ENCODE data around the gene CLPTM1L.
"Not testable (repeated sequence)": the region's sequence is repeated elsewhere in the genome, so short reads cannot be mapped to it uniquely, and the experiment has no call there.

The CLPTM1L gene

DNA sequence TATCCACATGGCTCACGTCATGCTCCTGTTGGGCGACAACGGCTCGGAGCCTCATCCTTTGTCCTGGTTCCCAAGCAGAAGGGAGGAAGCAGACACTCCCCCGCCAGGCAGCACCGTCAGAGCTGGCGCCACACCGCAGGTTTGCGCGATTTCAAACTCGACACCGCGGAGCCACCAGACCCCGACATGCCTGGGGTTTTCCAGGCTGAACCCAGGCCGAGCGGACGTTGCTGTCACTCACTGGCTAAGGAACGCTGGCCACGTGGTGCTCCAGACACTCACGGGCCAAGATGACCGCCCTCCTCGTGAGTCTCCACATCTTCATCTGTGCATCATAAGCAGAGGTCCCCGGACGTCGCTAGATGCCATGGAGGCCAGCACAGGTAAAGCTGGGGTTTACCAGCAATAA, 59.0 kb downstream of the CLPTM1L start:
- DNase-seq (ENCODE audit: low spot score), result no peak
- Histone ChIP-seq H3K18ac (ENCODE audit: low read length) (no peak overlapping the region), H3K14ac (ENCODE audit: low read length) (no peak overlapping the region)

DNA sequence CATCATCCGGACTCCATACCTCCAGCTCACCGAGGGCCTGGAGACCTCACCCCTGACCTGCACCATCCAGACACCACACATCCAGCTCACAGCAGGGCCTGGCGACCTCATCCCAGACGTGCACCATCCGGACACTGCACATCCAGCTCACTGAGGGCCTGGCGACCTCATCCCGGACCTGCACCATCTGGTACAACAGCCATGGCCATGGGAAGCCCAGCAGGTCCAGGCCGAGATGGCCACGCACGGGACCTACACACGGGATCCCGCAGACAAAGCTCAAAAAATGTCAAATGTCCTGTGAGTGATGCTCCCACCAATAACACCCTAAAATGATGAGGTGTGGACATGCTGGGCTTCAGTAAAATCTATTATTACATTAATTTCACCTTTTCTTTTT, 59.8 kb downstream of the CLPTM1L start:
- no peak overlapping the region for H2BK12ac ChIP-seq (ENCODE audit: low read length)
- H3K4me2 ChIP-seq (ENCODE audit: insufficient read depth, low read length, poor library complexity, severe bottlenecking), result no peak overlapping the region
- H3K9me3 ChIP-seq (replicated peaks in 1 of 2; ENCODE audit: control insufficient read depth in 2 of 2, insufficient read depth in 1 of 2, low read depth in 1 of 2, low read length in 2 of 2), result peaks cover 0 to 4% of the 10 kb centered on the region in 2 donors
- H3K4me1 ChIP-seq (ENCODE audit: control insufficient read depth in 2 of 2, insufficient read depth in 1 of 2, low read depth in 1 of 2, low read length in 2 of 2), result no peaks in the 10 kb centered on the region
- peaks cover 0 to 6% of the 10 kb centered on the region in 2 donors for H3K36me3 ChIP-seq (replicated peaks in 1 of 2; ENCODE audit: control insufficient read depth in 2 of 2, insufficient read depth in 2 of 2, low read length in 2 of 2)
- no peak overlapping the region for H2BK15ac ChIP-seq (ENCODE audit: low read length)
- H3K4me3 ChIP-seq (ENCODE audit: low read length in 2 of 2), result no peak overlapping the region
- H2BK5ac ChIP-seq (ENCODE audit: low read length), result no peak overlapping the region
- no peak overlapping the region for H3K18ac ChIP-seq (ENCODE audit: low read length)
- H3K79me1 ChIP-seq (ENCODE audit: low read depth, low read length), result peaks cover 10% of the 10 kb centered on the region
- no peak overlapping the region for H3K14ac ChIP-seq (ENCODE audit: low read length)
- WGBS, 2 donors (ENCODE audit: extremely low coverage in 2 of 2, insufficient read length in 2 of 2, insufficient replicate concordance in 1 of 2), result no CpG with 5 or more reads among the region's 12 CpGs
- DNase-seq (ENCODE audit: low spot score), result no peak
- no peak overlapping the region for H4K91ac ChIP-seq (ENCODE audit: low read depth, low read length, poor library complexity)
- H3K27ac ChIP-seq (replicated peaks; ENCODE audit: low read length), result no peak overlapping the region
- H3K27me3 ChIP-seq (ENCODE audit: control insufficient read depth in 3 of 3, insufficient read depth in 3 of 3, low read depth in 1 of 3, low read length in 3 of 3), result peaks cover 0 to 3% (median 0%) of the 10 kb centered on the region in 3 experiments
- H3K4ac ChIP-seq (ENCODE audit: low read length), result no peak overlapping the region
- H2AFZ ChIP-seq (ENCODE audit: low read length), result no peak overlapping the region
- H3K23ac ChIP-seq (ENCODE audit: low read depth, low read length, poor library complexity), result peak overlapping the region; percentile 73
- no peak overlapping the region for H4K8ac ChIP-seq (ENCODE audit: low read depth, low read length)
- H2AK5ac ChIP-seq (ENCODE audit: low read depth, low read length), result no peak overlapping the region
- no peak overlapping the region for H2BK120ac ChIP-seq (ENCODE audit: low read depth, low read length)
- peak overlapping the region; percentile 60 for H3K9ac ChIP-seq (ENCODE audit: low read depth, low read length, poor library complexity)

More for the DNA sequence above, 59.0 kb downstream of the CLPTM1L start:
- no peak overlapping the region for H2BK15ac ChIP-seq (ENCODE audit: low read length)
- peaks cover 0 to 4% of the 10 kb centered on the region in 2 donors for H3K9me3 ChIP-seq (replicated peaks in 1 of 2; ENCODE audit: control insufficient read depth in 2 of 2, insufficient read depth in 1 of 2, low read depth in 1 of 2, low read length in 2 of 2)
- no peak overlapping the region for H2BK5ac ChIP-seq (ENCODE audit: low read length)
- H3K23ac ChIP-seq (ENCODE audit: low read depth, low read length, poor library complexity), result no peak overlapping the region
- H2AK5ac ChIP-seq (ENCODE audit: low read depth, low read length), result no peak overlapping the region
- no peak overlapping the region for H2BK120ac ChIP-seq (ENCODE audit: low read depth, low read length)
- no peak overlapping the region for H4K91ac ChIP-seq (ENCODE audit: low read depth, low read length, poor library complexity)
- peaks cover 0 to 6% of the 10 kb centered on the region in 2 donors for H3K36me3 ChIP-seq (replicated peaks in 1 of 2; ENCODE audit: control insufficient read depth in 2 of 2, insufficient read depth in 2 of 2, low read length in 2 of 2)
- peaks cover 8% of the 10 kb centered on the region for H3K79me1 ChIP-seq (ENCODE audit: low read depth, low read length)
- no peak overlapping the region for H2BK12ac ChIP-seq (ENCODE audit: low read length)
- no peak overlapping the region for H3K4me3 ChIP-seq (ENCODE audit: low read length in 2 of 2)
- H4K8ac ChIP-seq (ENCODE audit: low read depth, low read length), result no peak overlapping the region
- H3K4me1 ChIP-seq (ENCODE audit: control insufficient read depth in 2 of 2, insufficient read depth in 1 of 2, low read depth in 1 of 2, low read length in 2 of 2), result no peaks in the 10 kb centered on the region
- H2AFZ ChIP-seq (ENCODE audit: low read length), result no peak overlapping the region
- no peak overlapping the region for H3K4me2 ChIP-seq (ENCODE audit: insufficient read depth, low read length, poor library complexity, severe bottlenecking)
- no CpG with 5 or more reads among the region's 25 CpGs for WGBS, 2 donors (ENCODE audit: extremely low coverage in 2 of 2, insufficient read length in 2 of 2, insufficient replicate concordance in 1 of 2)
- no peak overlapping the region for H3K9ac ChIP-seq (ENCODE audit: low read depth, low read length, poor library complexity)
- no peak overlapping the region for H3K4ac ChIP-seq (ENCODE audit: low read length)
- no peak overlapping the region for H3K27ac ChIP-seq (replicated peaks; ENCODE audit: low read length)
- H3K27me3 ChIP-seq (ENCODE audit: control insufficient read depth in 3 of 3, insufficient read depth in 3 of 3, low read depth in 1 of 3, low read length in 3 of 3), result peaks cover 0 to 3% (median 0%) of the 10 kb centered on the region in 3 experiments

GRCh38 chr5:1284336-1284970, 60.4 kb downstream of the CLPTM1L start:
- H3K23ac ChIP-seq (ENCODE audit: low read depth, low read length, poor library complexity); H3K4ac ChIP-seq (ENCODE audit: low read length); H4K91ac ChIP-seq (ENCODE audit: low read depth, low read length, poor library complexity); DNase-seq (ENCODE audit: low spot score); H3K18ac ChIP-seq (ENCODE audit: low read length); H3K14ac ChIP-seq (ENCODE audit: low read length); H2AFZ ChIP-seq (ENCODE audit: low read length); H2BK5ac ChIP-seq (ENCODE audit: low read length); H2BK15ac ChIP-seq (ENCODE audit: low read length); H3K4me3 ChIP-seq (ENCODE audit: low read length in 2 of 2); H3K36me3 ChIP-seq (replicated peaks in 1 of 2; ENCODE audit: control insufficient read depth in 2 of 2, insufficient read depth in 2 of 2, low read length in 2 of 2); H2AK5ac ChIP-seq (ENCODE audit: low read depth, low read length); H3K27me3 ChIP-seq (ENCODE audit: control insufficient read depth in 3 of 3, insufficient read depth in 3 of 3, low read depth in 1 of 3, low read length in 3 of 3); H3K9me3 ChIP-seq (replicated peaks in 1 of 2; ENCODE audit: control insufficient read depth in 2 of 2, insufficient read depth in 1 of 2, low read depth in 1 of 2, low read length in 2 of 2); H3K4me1 ChIP-seq (ENCODE audit: control insufficient read depth in 2 of 2, insufficient read depth in 1 of 2, low read depth in 1 of 2, low read length in 2 of 2); H3K9ac ChIP-seq (ENCODE audit: low read depth, low read length, poor library complexity); H3K4me2 ChIP-seq (ENCODE audit: insufficient read depth, low read length, poor library complexity, severe bottlenecking); H4K8ac ChIP-seq (ENCODE audit: low read depth, low read length); H2BK120ac ChIP-seq (ENCODE audit: low read depth, low read length); H3K27ac ChIP-seq (replicated peaks; ENCODE audit: low read length); H3K79me1 ChIP-seq (ENCODE audit: low read depth, low read length): not testable (repeated sequence)
- WGBS, 2 donors (ENCODE audit: extremely low coverage in 2 of 2, insufficient read length in 2 of 2, insufficient replicate concordance in 1 of 2), result no CpG with 5 or more reads among the region's 27 CpGs
- peak overlapping the region; percentile 41 for H2BK12ac ChIP-seq (ENCODE audit: low read length)

- not testable (repeated sequence) for H2BK120ac ChIP-seq (ENCODE audit: low read depth, low read length); H4K8ac ChIP-seq (ENCODE audit: low read depth, low read length); H3K9ac ChIP-seq (ENCODE audit: low read depth, low read length, poor library complexity); H3K79me1 ChIP-seq (ENCODE audit: low read depth, low read length); H3K4ac ChIP-seq (ENCODE audit: low read length); H3K27me3 ChIP-seq (ENCODE audit: control insufficient read depth in 3 of 3, insufficient read depth in 3 of 3, low read depth in 1 of 3, low read length in 3 of 3); H4K91ac ChIP-seq (ENCODE audit: low read depth, low read length, poor library complexity); H2BK15ac ChIP-seq (ENCODE audit: low read length); DNase-seq (ENCODE audit: low spot score); H3K4me3 ChIP-seq (ENCODE audit: low read length in 2 of 2); H2BK5ac ChIP-seq (ENCODE audit: low read length); H3K14ac ChIP-seq (ENCODE audit: low read length); H2BK12ac ChIP-seq (ENCODE audit: low read length); H3K4me2 ChIP-seq (ENCODE audit: insufficient read depth, low read length, poor library complexity, severe bottlenecking); H3K4me1 ChIP-seq (ENCODE audit: control insufficient read depth in 2 of 2, insufficient read depth in 1 of 2, low read depth in 1 of 2, low read length in 2 of 2); H3K27ac ChIP-seq (replicated peaks; ENCODE audit: low read length); H2AK5ac ChIP-seq (ENCODE audit: low read depth, low read length); H3K18ac ChIP-seq (ENCODE audit: low read length); H3K9me3 ChIP-seq (replicated peaks in 1 of 2; ENCODE audit: control insufficient read depth in 2 of 2, insufficient read depth in 1 of 2, low read depth in 1 of 2, low read length in 2 of 2); H3K36me3 ChIP-seq (replicated peaks in 1 of 2; ENCODE audit: control insufficient read depth in 2 of 2, insufficient read depth in 2 of 2, low read length in 2 of 2); H2AFZ ChIP-seq (ENCODE audit: low read length)
- no CpG with 5 or more reads among the region's 16 CpGs for WGBS, 2 donors (ENCODE audit: extremely low coverage in 2 of 2, insufficient read length in 2 of 2, insufficient replicate concordance in 1 of 2)
- H3K23ac ChIP-seq (ENCODE audit: low read depth, low read length, poor library complexity), result peak overlapping the region; percentile 43
Observed at GRCh38 chr5:1283729-1284041, 61.2 kb downstream of the CLPTM1L start.
